Measurements from ENCODE around the gene TNFRSF8.
"Not testable (repeated sequence)": the region's sequence is repeated elsewhere in the genome, so short reads cannot be mapped to it uniquely, and the experiment has no call there.

Gene TNFRSF8

DNA sequence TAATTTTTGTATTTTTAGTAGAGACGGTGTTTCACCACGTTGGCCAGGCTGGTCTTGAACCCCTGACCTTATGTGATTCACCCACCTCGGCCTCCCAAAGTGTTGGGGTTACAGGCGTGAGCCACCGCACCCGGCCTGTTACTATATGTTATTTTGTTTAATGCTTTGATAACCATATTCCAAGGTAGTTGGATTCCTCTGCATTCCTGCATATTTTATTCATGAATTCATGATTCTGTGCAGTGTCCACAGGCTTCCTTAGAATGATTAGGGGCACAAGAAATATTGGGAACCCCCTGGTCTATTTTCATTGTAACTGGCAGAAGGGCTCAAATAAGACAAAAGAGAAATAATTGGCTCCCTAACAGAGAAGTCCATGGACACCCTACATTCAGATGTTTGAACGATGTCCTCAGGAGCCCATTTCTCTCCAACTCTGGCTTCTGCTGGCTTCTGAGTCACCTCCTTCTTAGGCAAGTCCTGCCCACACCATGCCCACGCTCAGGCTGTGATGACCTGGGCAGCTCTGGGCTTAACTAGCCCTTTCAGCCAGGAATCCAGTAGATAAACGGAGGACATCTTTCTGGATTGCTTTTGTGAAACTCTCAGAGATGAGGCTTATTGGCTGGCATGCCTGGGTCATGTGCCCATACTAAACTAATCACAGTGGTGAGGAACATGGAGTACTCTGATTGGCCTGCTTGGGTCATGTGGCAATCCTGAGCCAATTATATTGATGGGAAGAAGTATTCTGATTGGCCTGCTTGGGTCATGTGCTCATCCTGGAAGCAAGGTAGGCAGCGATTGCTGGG, 32.6 kb downstream of the TNFRSF8 start:
- no peak overlapping the region for H3K4me3 Mint-ChIP-seq
- H3K27ac Mint-ChIP-seq, result no peak overlapping the region
- H3K27me3 Mint-ChIP-seq, result no peaks in the 10 kb centered on the region
- ATAC-seq (ENCODE audit: low read depth), result no peak
- DNase-seq (ENCODE audit: low spot score in 2 of 2), result no peak
- peaks cover 5% of the 10 kb centered on the region for H3K9me3 Mint-ChIP-seq
- H3K36me3 Mint-ChIP-seq, result peaks cover 6% of the 10 kb centered on the region
- H3K4me1 Mint-ChIP-seq, result peaks cover 2% of the 10 kb centered on the region

DNA sequence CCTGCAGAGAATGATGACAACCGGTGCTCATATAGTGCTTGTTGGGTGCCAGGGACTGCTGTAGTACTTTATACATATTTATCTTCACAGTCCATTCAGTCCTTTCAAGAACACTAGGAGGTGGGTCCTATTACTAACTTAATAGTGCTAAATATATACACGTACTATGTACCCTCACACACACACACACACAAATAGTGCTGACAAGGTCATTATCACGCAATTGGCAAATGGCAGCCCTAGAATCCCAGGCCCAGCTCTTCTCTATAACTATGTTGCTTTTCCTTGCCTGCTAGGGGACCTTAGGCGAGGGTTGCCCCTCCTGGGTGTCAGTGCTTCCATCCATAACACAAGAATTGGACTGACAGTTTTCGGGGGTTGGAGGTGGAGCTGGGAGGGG, 33.5 kb downstream of the TNFRSF8 start:
- Mint-ChIP-seq H3K9me3 (peaks cover 5% of the 10 kb centered on the region), H3K4me3 (no peak overlapping the region), H3K4me1 (peaks cover 2% of the 10 kb centered on the region), H3K27me3 (no peaks in the 10 kb centered on the region), H3K36me3 (peaks cover 6% of the 10 kb centered on the region), H3K27ac (no peak overlapping the region)
- no peak for ATAC-seq (ENCODE audit: low read depth)
- no peak for DNase-seq (ENCODE audit: low spot score in 2 of 2)

DNA sequence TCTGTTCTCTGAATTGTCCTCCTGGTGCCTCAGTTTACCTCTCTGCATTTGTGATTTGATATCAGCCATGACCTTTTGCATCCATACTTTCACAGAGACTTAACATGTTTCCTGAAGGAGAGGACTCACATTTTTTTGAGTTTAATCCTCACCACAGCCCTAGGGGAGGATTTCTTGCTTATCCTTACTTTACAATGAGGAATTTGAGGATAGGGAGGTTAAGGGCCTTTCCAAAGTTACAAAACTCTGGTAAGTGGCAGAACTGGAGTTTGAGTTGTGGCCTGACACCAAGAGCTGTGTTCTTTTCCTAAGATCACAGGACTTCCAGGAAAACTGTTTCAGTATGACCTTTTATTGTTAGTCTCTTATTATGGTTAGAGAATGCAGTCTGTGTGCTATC, 34.2 kb downstream of the TNFRSF8 start:
- ATAC-seq (ENCODE audit: low read depth), result no peak

DNA sequence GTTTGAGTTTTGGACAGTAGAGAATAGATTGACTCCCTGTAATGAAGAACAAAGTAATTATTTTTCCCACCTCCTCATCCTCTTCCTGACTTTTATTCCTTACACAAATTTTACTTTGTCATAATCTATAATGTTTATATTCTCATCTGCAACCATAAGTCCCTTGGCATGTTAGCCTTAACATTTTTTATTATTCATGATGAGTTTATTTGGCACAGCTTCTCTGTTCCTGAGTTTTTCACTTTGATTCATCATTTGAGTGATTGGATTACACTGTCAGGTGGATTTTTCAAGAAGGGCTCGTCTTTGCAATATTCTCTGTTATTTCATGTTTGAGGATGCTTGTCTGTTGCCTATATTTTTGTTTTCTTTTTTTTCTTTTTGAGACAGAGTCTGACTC, 35.7 kb downstream of the TNFRSF8 start:
- Mint-ChIP-seq H3K4me1 (peaks cover 2% of the 10 kb centered on the region), H3K27ac (no peak overlapping the region), H3K9me3 (peaks cover 5% of the 10 kb centered on the region), H3K27me3 (no peaks in the 10 kb centered on the region), H3K4me3 (no peak overlapping the region), H3K36me3 (peaks cover 6% of the 10 kb centered on the region)
- DNase-seq (ENCODE audit: low spot score in 2 of 2) (no peak), ATAC-seq (ENCODE audit: low read depth) (no peak)

More for the DNA sequence above, 34.2 kb downstream of the TNFRSF8 start:
- no peaks in the 10 kb centered on the region for H3K27me3 Mint-ChIP-seq
- no peak for DNase-seq (ENCODE audit: low spot score in 2 of 2)
- peaks cover 6% of the 10 kb centered on the region for H3K36me3 Mint-ChIP-seq
- H3K4me1 Mint-ChIP-seq, result peaks cover 2% of the 10 kb centered on the region
- H3K27ac Mint-ChIP-seq, result no peak overlapping the region
- no peak overlapping the region for H3K4me3 Mint-ChIP-seq
- H3K9me3 Mint-ChIP-seq, result peaks cover 5% of the 10 kb centered on the region

DNA sequence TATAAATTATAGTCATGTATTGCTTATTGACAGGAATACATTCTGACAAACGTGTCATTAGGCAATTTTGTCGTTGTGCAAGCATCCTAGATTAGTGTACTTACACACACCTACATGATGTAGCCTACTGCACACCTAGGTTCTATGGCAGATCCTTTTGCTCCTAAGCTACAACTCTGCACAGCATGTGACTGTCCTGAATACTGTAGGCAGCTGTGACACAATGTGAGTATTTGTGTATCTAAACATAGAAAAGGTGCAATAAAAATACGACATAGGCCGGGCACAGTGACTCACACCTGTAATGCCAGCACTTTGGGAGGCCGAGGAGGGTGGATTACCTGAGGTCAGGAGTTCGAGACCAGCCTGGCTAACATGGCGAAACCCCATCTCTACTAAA, 36.5 kb downstream of the TNFRSF8 start:
- Mint-ChIP-seq H3K27me3 (no peaks in the 10 kb centered on the region), H3K27ac (no peak overlapping the region), H3K4me3 (no peak overlapping the region), H3K9me3 (peaks cover 5% of the 10 kb centered on the region), H3K4me1 (peaks cover 2% of the 10 kb centered on the region), H3K36me3 (peaks cover 6% of the 10 kb centered on the region)
- DNase-seq (ENCODE audit: low spot score in 2 of 2) (no peak), ATAC-seq (ENCODE audit: low read depth) (no peak)

DNA sequence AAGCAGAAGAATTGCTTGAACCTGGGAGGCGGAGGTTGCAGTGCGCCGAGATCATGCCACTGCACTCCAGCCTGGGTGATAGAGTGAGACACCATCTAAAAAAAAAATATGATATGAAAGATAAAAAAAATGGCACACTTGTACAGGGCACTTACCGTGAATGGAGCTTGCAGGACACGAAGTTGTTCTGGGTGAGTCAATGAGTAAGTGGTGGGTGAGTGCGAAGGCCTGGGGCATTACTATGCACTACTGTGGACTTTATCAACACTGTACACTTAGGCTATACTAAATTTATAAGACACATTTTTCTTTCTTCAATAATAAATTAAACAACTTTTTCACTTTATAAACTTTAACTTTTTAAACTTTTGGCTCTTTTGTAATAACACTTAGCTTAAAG, 37.0 kb downstream of the TNFRSF8 start:
- Mint-ChIP-seq H3K36me3 (peaks cover 6% of the 10 kb centered on the region), H3K9me3 (peaks cover 5% of the 10 kb centered on the region), H3K4me1 (peaks cover 2% of the 10 kb centered on the region), H3K27ac (no peak overlapping the region), H3K4me3 (no peak overlapping the region), H3K27me3 (no peaks in the 10 kb centered on the region)
- ATAC-seq (ENCODE audit: low read depth), result no peak
- DNase-seq (ENCODE audit: low spot score in 2 of 2), result no peak

DNA sequence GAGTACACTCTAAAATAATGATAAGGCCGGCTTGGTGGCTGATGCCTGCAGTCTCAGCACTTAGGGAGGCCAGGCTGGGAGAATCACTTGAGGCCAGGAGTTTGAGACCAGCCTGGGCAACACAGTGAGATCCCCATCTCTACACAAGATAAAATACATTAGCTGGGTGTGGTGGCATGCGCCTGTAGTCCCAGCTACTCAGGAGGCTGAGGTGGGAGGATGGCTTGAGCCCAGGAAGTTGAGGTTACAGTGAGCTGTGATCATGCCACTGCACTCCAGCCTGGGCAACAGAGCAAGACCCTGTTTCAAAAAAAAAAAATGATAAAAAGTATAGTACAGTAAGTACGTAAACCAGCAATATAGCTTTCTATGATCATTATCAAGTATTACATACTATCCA, 38.0 kb downstream of the TNFRSF8 start:
- H3K9me3 Mint-ChIP-seq; ATAC-seq (ENCODE audit: low read depth); DNase-seq (ENCODE audit: low spot score in 2 of 2); H3K4me1 Mint-ChIP-seq; H3K27ac Mint-ChIP-seq; H3K36me3 Mint-ChIP-seq; H3K4me3 Mint-ChIP-seq; H3K27me3 Mint-ChIP-seq: not testable (repeated sequence)

DNA sequence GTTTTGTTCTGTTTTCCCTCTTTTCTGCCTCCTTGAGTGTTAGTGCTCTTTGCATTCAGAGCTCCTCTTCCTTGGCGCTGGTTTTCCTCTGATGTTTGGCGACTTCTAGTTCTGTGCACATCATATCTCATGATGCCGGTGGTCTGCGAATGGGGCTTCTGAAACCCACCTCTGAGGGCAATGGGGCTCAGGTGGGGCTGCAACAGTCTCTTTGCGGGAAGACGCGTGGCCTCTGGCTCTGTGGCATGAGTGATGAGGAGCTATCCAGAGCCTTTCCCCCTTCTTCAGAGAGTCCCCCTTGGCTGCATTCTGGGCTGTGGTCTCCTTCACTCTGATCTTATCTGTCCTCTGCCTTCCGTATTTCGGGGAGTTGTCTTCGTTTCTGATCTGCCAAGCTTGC, 39.0 kb downstream of the TNFRSF8 start:
- Mint-ChIP-seq H3K27ac (no peak overlapping the region), H3K9me3 (peaks cover 2% of the 10 kb centered on the region), H3K27me3 (no peaks in the 10 kb centered on the region), H3K36me3 (peaks cover 4% of the 10 kb centered on the region), H3K4me1 (peaks cover 2% of the 10 kb centered on the region), H3K4me3 (no peak overlapping the region)
- DNase-seq (ENCODE audit: low spot score in 2 of 2) (no peak), ATAC-seq (ENCODE audit: low read depth) (no peak)

DNA sequence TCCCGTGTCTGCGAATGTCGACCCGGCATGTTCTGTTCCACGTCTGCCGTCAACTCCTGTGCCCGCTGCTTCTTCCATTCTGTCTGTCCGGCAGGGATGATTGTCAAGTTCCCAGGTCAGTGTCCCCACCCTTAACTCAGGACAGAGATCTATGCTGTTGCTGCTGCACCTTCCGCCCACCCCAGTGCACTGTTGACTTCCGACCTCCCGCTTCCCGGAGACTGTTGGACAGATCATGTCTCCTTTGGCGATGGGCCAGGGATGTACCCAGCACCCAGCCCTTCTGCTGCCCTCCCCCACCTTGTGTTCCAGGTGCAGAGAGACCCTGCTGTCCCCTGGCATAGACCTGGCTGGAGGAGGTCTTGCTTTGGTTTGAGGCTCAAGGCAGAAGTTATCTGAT, 41.3 kb downstream of the TNFRSF8 start:
- ATAC-seq (ENCODE audit: low read depth) (no peak), DNase-seq (ENCODE audit: low spot score in 2 of 2) (no peak)
- Mint-ChIP-seq H3K27ac (no peak overlapping the region), H3K27me3 (no peaks in the 10 kb centered on the region), H3K36me3 (no peaks in the 10 kb centered on the region), H3K4me1 (peaks cover 2% of the 10 kb centered on the region), H3K9me3 (no peaks in the 10 kb centered on the region), H3K4me3 (no peak overlapping the region)

DNA sequence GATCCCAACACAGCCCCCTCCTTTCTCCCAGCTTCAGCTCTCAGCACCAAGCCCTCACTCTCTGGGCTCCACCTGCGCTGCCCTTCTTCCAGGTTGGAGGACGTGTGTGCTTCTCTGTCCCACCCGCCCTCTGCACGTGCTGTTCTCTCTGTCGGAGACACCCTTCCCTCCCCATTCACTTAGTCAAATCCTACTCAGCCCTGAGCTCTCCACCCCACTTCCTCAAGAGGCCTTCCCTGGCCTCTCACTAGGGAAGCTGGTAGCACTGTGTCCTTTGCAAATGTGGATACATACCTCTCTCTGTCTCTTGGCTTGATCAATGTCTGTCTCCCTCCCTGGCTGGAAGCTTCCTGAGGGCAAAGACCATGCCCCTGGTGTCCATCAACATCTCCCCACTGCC, 43.0 kb downstream of the TNFRSF8 start:
- no peaks in the 10 kb centered on the region for H3K36me3 Mint-ChIP-seq
- no peak for DNase-seq (ENCODE audit: low spot score in 2 of 2)
- no peak overlapping the region for H3K4me3 Mint-ChIP-seq
- no peaks in the 10 kb centered on the region for H3K9me3 Mint-ChIP-seq
- H3K27ac Mint-ChIP-seq, result no peak overlapping the region
- peaks cover 2% of the 10 kb centered on the region for H3K4me1 Mint-ChIP-seq
- no peaks in the 10 kb centered on the region for H3K27me3 Mint-ChIP-seq
- ATAC-seq (ENCODE audit: low read depth), result no peak

DNA sequence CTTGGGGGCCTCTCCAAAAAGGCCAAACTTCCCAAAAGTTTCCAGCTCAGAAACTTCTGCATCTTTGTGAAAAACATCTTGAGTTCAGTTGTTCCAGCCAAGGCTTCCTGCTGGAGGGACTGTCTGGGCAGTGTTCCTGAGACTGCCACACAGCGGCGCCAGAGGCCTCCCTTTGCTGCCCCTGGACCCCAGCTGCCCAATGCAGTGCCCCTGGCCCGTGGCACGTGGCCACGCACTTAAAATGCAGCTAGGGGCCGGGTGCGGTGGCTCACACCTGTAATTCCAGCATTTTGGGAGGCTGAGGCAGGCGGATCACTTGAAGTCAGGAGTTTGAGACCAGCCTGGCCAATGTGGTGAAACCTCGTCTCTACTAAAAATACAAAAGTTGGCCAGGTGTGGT, 43.8 kb downstream of the TNFRSF8 start:
- not testable (repeated sequence) for H3K27ac Mint-ChIP-seq; DNase-seq (ENCODE audit: low spot score in 2 of 2); H3K4me3 Mint-ChIP-seq; H3K9me3 Mint-ChIP-seq; H3K27me3 Mint-ChIP-seq; ATAC-seq (ENCODE audit: low read depth); H3K36me3 Mint-ChIP-seq; H3K4me1 Mint-ChIP-seq

DNA sequence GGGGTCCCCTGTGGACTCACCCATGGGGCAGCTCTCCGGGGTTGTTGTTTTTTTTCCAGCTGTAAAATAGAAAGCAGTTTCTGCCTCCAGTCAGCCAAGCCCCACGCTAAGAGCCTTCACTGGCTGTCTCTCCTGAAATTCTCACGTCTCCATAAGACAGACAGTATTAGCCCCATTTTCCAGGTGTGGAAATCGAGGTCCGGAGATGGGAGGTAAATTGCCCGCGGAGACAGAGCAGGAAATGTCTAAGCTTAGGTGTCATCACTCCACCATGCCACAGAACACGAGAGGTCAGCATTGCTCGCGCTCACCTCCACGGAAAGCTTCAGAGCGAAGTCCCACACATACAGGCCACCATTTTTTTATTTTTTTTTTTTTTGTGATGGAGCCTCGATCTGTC, 44.6 kb downstream of the TNFRSF8 start:
- Mint-ChIP-seq H3K9me3 (no peaks in the 10 kb centered on the region), H3K4me1 (peaks cover 2% of the 10 kb centered on the region), H3K36me3 (no peaks in the 10 kb centered on the region), H3K27ac (no peak overlapping the region), H3K27me3 (no peaks in the 10 kb centered on the region), H3K4me3 (no peak overlapping the region)
- no peak for ATAC-seq (ENCODE audit: low read depth)
- DNase-seq (ENCODE audit: low spot score in 2 of 2), result no peak

DNA sequence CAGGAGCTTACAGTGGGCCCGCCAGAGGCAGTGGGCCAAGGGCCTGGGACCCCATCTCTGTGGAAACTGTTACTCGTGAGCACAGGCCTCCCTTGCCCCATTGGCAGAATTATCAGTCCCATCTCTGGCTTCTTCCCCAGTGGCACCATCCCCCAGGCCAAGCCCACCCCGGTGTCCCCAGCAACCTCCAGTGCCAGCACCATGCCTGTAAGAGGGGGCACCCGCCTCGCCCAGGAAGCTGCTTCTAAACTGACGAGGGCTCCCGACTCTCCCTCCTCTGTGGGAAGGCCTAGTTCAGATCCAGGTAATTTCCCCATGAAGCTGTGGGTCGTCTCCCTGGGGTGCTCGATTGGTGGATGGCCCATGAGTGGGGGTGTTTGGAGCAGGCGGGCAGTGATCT, 46.8 kb downstream of the TNFRSF8 start:
- H3K27me3 Mint-ChIP-seq, result no peaks in the 10 kb centered on the region
- no peaks in the 10 kb centered on the region for H3K9me3 Mint-ChIP-seq
- H3K4me3 Mint-ChIP-seq, result no peak overlapping the region
- H3K36me3 Mint-ChIP-seq, result no peaks in the 10 kb centered on the region
- peaks cover 5% of the 10 kb centered on the region for H3K4me1 Mint-ChIP-seq
- no peak for ATAC-seq (ENCODE audit: low read depth)
- H3K27ac Mint-ChIP-seq, result no peak overlapping the region
- DNase-seq (ENCODE audit: low spot score in 2 of 2), result no peak

DNA sequence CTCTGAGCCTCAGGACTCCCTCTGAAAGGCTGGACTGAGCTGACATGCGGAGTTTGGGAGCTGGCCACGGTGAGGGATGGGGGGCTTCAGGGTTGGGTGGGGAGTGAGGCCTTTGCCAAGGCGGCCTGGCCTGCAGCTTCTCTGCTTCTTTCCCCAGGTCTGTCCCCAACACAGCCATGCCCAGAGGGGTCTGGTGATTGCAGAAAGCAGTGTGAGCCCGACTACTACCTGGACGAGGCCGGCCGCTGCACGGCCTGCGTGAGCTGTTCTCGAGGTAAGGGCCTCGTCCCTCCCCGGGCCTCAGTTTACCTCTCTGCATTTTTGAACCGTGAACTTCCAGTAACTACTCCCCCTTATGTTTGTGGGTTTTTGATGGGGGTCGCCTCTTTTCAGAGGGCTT, 48.6 kb downstream of the TNFRSF8 start:
- no peak overlapping the region for H3K27ac Mint-ChIP-seq
- H3K36me3 Mint-ChIP-seq, result no peaks in the 10 kb centered on the region
- ATAC-seq (ENCODE audit: low read depth) (no peak), DNase-seq (ENCODE audit: low spot score in 2 of 2) (no peak)
- no peaks in the 10 kb centered on the region for H3K27me3 Mint-ChIP-seq
- peaks cover 3% of the 10 kb centered on the region for H3K4me1 Mint-ChIP-seq
- no peaks in the 10 kb centered on the region for H3K9me3 Mint-ChIP-seq
- H3K4me3 Mint-ChIP-seq, result no peak overlapping the region

DNA sequence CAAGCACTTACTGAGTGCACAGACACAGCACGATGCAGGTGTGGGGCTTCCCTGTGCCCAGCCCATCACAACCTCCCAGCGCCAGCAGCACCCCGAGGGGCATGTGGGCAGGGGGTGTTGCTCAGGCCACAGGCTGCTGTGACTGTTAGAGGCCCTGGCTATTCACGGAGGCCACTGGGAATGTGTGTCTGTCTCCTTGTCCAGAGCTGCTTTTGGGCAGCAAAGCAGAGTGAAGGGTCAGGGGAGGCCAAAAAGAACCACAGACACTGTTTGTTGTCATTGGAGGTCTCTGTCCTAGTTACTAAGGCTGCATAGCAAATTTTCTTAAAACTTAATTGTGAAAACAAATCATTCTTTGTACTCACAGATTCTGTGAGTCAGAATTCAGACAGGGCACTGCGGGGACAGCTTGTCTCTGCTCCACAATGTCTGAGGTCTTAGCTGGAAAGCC, 49.6 kb downstream of the TNFRSF8 start:
- H3K9me3 Mint-ChIP-seq, result no peaks in the 10 kb centered on the region
- H3K27ac Mint-ChIP-seq, result no peak overlapping the region
- no peak for ATAC-seq (ENCODE audit: low read depth)
- DNase-seq (ENCODE audit: low spot score in 2 of 2), result no peak
- H3K4me3 Mint-ChIP-seq, result no peak overlapping the region
- H3K27me3 Mint-ChIP-seq, result no peaks in the 10 kb centered on the region
- no peaks in the 10 kb centered on the region for H3K36me3 Mint-ChIP-seq
- peaks cover 3% of the 10 kb centered on the region for H3K4me1 Mint-ChIP-seq
